GM23338 (cell line): ENCODE results near the gene ROCK2. TPM values are rescaled to one million over a fixed set of nuclear protein-coding genes. Genes with fewer than 3 reads are reported as not detected.

Source experiments
- JUNB ChIP-seq: IDR thresholded peaks from one replicate; pipeline ENCODE4 v1.6.1; 2016; ENCODE audit warnings: antibody characterized with exemption; ENCODE audit not compliant: unreplicated experiment
- NANOG ChIP-seq: IDR thresholded peaks from 2 replicates; pipeline ENCODE4 v1.6.1; 2016; ENCODE audit warnings: antibody characterized with exemption, borderline replicate concordance
- POLR2AphosphoS5 ChIP-seq: IDR thresholded peaks from 2 replicates; pipeline ENCODE4 v1.6.1; 2016; ENCODE audit warnings: antibody characterized with exemption, low read depth
- STAT1 ChIP-seq: IDR thresholded peaks from one replicate; pipeline ENCODE4 v1.6.1; 2016; ENCODE audit warnings: antibody characterized with exemption; ENCODE audit not compliant: unreplicated experiment
- polyA plus RNA-seq: library from polyadenylated mRNA; unstranded; fragments of >200 nt; fragmentation: Nextera tagmentation; extraction: Ambion mirVana; gene quantifications from 2 replicates; pipeline ENCODE4 v1.2.1, GENCODE V29; 2016
- total RNA-seq: library from RNA; depleted of rRNA; stranded (reverse); fragments of >200 nt; shearing (Covaris generic); gene quantifications from 2 replicates; pipeline ENCODE4 v1.2.3, GENCODE V29; 2014
- TF ChIP-seq, protein P1 (sequence below): fragments of 250-450 bp; sonication (Bioruptor Pico); IDR thresholded peaks from 2 replicates; pipeline ENCODE4 v1.5.0; 2020; ENCODE audit warnings: mild to moderate bottlenecking, moderate library complexity
- TF ChIP-seq, protein P2 (sequence below): IDR thresholded peaks from one replicate; pipeline ENCODE4 v1.6.1; 2018; ENCODE audit warnings: antibody characterized with exemption; ENCODE audit not compliant: unreplicated experiment

The ROCK2 gene
- total and polyA plus RNA-seq, 2 experiments from 2014 or later = 16.4 to 28.0 TPM

DNA sequence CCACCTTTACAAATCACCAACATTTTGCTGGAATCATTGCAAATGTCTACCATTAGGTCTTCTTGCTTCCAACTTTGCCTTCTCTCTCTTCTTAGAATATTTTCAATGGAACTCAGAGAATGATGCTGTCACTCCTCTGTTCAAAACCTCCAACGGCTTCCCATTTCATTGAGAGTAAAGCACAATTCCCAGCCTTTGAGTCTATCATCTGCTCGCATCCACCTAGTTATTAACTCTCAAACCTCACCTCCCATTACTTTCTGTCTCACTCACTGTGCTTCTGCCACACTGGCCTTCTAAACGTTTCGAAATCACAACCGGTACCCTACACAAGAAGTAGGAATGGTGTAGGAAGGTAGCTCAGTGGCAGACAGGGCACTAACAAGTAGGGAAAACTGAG lies 40.0 kb downstream of the ROCK2 start (continued):
- TF ChIP-seq, protein P1, sequence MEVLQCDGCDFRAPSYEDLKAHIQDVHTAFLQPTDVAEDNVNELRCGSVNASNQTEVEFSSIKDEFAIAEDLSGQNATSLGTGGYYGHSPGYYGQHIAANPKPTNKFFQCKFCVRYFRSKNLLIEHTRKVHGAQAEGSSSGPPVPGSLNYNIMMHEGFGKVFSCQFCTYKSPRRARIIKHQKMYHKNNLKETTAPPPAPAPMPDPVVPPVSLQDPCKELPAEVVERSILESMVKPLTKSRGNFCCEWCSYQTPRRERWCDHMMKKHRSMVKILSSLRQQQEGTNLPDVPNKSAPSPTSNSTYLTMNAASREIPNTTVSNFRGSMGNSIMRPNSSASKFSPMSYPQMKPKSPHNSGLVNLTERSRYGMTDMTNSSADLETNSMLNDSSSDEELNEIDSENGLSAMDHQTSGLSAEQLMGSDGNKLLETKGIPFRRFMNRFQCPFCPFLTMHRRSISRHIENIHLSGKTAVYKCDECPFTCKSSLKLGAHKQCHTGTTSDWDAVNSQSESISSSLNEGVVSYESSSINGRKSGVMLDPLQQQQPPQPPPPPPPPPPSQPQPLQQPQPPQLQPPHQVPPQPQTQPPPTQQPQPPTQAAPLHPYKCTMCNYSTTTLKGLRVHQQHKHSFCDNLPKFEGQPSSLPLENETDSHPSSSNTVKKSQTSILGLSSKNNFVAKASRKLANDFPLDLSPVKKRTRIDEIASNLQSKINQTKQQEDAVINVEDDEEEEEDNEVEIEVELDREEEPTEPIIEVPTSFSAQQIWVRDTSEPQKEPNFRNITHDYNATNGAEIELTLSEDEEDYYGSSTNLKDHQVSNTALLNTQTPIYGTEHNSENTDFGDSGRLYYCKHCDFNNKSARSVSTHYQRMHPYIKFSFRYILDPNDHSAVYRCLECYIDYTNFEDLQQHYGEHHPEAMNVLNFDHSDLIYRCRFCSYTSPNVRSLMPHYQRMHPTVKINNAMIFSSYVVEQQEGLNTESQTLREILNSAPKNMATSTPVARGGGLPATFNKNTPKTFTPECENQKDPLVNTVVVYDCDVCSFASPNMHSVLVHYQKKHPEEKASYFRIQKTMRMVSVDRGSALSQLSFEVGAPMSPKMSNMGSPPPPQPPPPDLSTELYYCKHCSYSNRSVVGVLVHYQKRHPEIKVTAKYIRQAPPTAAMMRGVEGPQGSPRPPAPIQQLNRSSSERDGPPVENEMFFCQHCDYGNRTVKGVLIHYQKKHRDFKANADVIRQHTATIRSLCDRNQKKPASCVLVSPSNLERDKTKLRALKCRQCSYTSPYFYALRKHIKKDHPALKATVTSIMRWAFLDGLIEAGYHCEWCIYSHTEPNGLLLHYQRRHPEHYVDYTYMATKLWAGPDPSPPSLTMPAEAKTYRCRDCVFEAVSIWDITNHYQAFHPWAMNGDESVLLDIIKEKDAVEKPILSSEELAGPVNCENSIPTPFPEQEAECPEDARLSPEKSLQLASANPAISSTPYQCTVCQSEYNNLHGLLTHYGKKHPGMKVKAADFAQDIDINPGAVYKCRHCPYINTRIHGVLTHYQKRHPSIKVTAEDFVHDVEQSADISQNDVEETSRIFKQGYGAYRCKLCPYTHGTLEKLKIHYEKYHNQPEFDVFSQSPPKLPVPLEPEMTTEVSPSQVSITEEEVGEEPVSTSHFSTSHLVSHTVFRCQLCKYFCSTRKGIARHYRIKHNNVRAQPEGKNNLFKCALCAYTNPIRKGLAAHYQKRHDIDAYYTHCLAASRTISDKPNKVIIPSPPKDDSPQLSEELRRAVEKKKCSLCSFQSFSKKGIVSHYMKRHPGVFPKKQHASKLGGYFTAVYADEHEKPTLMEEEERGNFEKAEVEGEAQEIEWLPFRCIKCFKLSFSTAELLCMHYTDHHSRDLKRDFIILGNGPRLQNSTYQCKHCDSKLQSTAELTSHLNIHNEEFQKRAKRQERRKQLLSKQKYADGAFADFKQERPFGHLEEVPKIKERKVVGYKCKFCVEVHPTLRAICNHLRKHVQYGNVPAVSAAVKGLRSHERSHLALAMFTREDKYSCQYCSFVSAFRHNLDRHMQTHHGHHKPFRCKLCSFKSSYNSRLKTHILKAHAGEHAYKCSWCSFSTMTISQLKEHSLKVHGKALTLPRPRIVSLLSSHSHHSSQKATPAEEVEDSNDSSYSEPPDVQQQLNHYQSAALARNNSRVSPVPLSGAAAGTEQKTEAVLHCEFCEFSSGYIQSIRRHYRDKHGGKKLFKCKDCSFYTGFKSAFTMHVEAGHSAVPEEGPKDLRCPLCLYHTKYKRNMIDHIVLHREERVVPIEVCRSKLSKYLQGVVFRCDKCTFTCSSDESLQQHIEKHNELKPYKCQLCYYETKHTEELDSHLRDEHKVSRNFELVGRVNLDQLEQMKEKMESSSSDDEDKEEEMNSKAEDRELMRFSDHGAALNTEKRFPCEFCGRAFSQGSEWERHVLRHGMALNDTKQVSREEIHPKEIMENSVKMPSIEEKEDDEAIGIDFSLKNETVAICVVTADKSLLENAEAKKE = no peak
- TF ChIP-seq JUNB (no peak), STAT1 (no peak), POLR2AphosphoS5 (no peak), NANOG (no peak)
- TF ChIP-seq, protein P2, sequence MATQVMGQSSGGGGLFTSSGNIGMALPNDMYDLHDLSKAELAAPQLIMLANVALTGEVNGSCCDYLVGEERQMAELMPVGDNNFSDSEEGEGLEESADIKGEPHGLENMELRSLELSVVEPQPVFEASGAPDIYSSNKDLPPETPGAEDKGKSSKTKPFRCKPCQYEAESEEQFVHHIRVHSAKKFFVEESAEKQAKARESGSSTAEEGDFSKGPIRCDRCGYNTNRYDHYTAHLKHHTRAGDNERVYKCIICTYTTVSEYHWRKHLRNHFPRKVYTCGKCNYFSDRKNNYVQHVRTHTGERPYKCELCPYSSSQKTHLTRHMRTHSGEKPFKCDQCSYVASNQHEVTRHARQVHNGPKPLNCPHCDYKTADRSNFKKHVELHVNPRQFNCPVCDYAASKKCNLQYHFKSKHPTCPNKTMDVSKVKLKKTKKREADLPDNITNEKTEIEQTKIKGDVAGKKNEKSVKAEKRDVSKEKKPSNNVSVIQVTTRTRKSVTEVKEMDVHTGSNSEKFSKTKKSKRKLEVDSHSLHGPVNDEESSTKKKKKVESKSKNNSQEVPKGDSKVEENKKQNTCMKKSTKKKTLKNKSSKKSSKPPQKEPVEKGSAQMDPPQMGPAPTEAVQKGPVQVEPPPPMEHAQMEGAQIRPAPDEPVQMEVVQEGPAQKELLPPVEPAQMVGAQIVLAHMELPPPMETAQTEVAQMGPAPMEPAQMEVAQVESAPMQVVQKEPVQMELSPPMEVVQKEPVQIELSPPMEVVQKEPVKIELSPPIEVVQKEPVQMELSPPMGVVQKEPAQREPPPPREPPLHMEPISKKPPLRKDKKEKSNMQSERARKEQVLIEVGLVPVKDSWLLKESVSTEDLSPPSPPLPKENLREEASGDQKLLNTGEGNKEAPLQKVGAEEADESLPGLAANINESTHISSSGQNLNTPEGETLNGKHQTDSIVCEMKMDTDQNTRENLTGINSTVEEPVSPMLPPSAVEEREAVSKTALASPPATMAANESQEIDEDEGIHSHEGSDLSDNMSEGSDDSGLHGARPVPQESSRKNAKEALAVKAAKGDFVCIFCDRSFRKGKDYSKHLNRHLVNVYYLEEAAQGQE = no peak
